Measurements from ENCODE around the gene TMEM89.

Gene TMEM89

GRCh38 chr3:48635222-48636021 is 13.9 kb upstream of the TMEM89 start, which contains the start of gene SLC26A6 (continued):
- TF ChIP-seq ZBTB26 (tag by site-specific recombination; optimal IDR thresholded peaks at IDR 0.05) (peak; percentile 79), PRDM1 (tag by site-specific recombination; IDR thresholded peaks at IDR 0.05) (no peak), ZNF544 (tag by site-specific recombination; IDR thresholded peaks at IDR 0.05) (no peak), ZNF792 (tag by site-specific recombination; IDR thresholded peaks at IDR 0.05) (no peak), ZFHX2 (tag by site-specific recombination; conservative IDR thresholded peaks at IDR 0.05) (no peak), ZNF677 (tag by site-specific recombination; IDR thresholded peaks at IDR 0.05) (no peak), ZNF629 (tag by site-specific recombination; IDR thresholded peaks at IDR 0.05) (no peak; the same call in 1 of the 2 replicates), GFI1B (tag by site-specific recombination; IDR thresholded peaks at IDR 0.05) (no peak), ZNF391 (tag by site-specific recombination; IDR thresholded peaks at IDR 0.05; ENCODE audit: borderline replicate concordance, low read depth) (0 out of 2 replicates have a peak, but pooled peaks have one; percentile 12), ZSCAN23 (tag by site-specific recombination; IDR thresholded peaks at IDR 0.05) (no peak), ZNF791 (tag by site-specific recombination; IDR thresholded peaks at IDR 0.05) (no peak), ZNF221 (tag by site-specific recombination; IDR thresholded peaks at IDR 0.05; ENCODE audit: borderline replicate concordance) (no peak), ZSCAN4 (tag by site-specific recombination; IDR thresholded peaks at IDR 0.05) (no peak), ZNF670 (tag by site-specific recombination; IDR thresholded peaks at IDR 0.05; ENCODE audit: low read depth) (no peak), ZNF121 (tag by site-specific recombination; IDR thresholded peaks at IDR 0.05) (no peak), ZNF600 (tag by site-specific recombination; IDR thresholded peaks at IDR 0.05) (no peak; the same call in none of the 2 replicates), ZNF37A (tag by site-specific recombination; IDR thresholded peaks at IDR 0.05) (no peak), ZNF518A (tag by site-specific recombination; conservative IDR thresholded peaks at IDR 0.05; ENCODE audit: low read depth) (no peak), IKZF3 (tag by site-specific recombination; IDR thresholded peaks at IDR 0.05) (peak; percentile 34; the same call in 1 of the 2 replicates), KLF8 (tag by site-specific recombination; IDR thresholded peaks at IDR 0.05) (0 out of 2 replicates have a peak, but pooled peaks have one; percentile 43), TSHZ1 (tag by site-specific recombination; IDR thresholded peaks at IDR 0.05; ENCODE audit: borderline replicate concordance) (no peak), ZNF433 (tag by site-specific recombination; IDR thresholded peaks at IDR 0.05; ENCODE audit: low read depth) (no peak), AEBP2 (tag by site-specific recombination; IDR thresholded peaks at IDR 0.05; ENCODE audit: borderline replicate concordance) (no peak), ZBTB21 (tag by site-specific recombination; IDR thresholded peaks at IDR 0.05) (no peak), ZNF510 (tag by site-specific recombination; IDR thresholded peaks at IDR 0.05; ENCODE audit: insufficient replicate concordance) (no peak), ZNF404 (tag by site-specific recombination; IDR thresholded peaks at IDR 0.05) (no peak)

All from HEK293 (cell line).